ENCODE data around the gene SLC48A1. TPM values are rescaled to one million over a fixed set of nuclear protein-coding genes. Genes with fewer than 3 reads are reported as not detected.

SLC48A1 gene
- total RNA-seq, 1 experiment from 2014 or later = 37.5 TPM

DNA sequence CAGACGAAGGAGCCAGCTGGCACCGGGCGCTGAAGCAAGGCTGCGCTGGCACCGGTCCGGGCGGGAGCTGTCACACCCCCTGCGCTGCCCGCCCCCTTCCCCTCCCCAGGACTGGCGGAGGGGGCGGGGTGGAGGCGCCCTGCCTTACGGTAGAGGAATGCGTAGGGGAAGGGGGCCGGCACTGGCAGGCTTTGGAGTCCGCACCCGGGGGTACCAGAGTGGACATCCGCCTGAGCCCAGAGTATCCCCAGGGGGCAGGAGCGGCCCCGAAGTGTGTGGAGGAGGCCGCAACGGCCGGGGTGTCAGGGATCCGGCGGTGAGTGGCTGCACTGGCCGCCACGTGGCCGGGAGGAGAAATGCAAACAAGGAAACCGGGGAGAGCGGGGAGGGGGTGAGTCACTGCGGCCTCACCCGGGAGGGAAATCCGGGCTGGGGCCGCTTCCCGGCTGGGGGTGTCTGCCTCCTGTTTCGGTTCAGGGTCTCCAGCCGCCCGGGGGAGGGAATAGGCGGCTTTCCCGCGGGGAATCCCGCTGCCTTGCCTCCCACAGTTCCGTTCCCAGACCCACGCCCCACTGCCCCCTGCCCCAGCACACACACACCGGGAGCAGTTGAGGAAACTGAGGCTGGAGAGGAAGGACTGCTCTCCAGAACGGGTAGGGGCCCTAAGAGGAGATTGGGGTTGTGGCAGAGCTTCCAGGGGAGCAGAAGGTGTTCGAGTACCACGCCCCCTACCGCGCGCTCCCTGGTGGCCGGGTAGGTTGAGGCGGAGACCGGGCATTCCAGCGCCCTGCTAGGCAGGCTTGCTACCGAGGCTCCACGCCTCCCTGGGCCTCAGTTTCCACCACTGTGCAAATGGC, 14.0 kb upstream of the SLC48A1 start, which contains the start of gene RAPGEF3:
Gene RAPGEF3, minus strand, starts transcription at position 47 of the 857 bp plus-strand sequence. CDS start 324 bp downstream, outside the sequence.
- Mint-ChIP-seq H3K27ac (ENCODE audit: unreplicated experiment) (peak within 1 kb of the TSS; percentile 56), H3K9me3 (ENCODE audit: unreplicated experiment) (no peaks in the 10 kb centered on the region), H3K4me1 (ENCODE audit: low read depth, unreplicated experiment) (peaks cover 10% of the 10 kb centered on the region), H3K36me3 (ENCODE audit: insufficient read depth, unreplicated experiment) (no peaks in the 10 kb centered on the region), H3K27me3 (ENCODE audit: insufficient read depth, unreplicated experiment) (no peaks in the 10 kb centered on the region), H3K4me3 (ENCODE audit: unreplicated experiment) (peak within 1 kb of the TSS; percentile 80)
- Histone ChIP-seq H3K9me3 (no peaks in the 10 kb centered on the region), H3K36me3 (ENCODE audit: control insufficient read depth, insufficient read depth, low read length) (no peaks in the 10 kb centered on the region), H3K27me3 (replicated peaks; ENCODE audit: control insufficient read depth, insufficient read depth, low read length) (no peaks in the 10 kb centered on the region), H3K4me1 (peaks cover 18% of the 10 kb centered on the region), H3K4me3 (ENCODE audit: low read depth, low read length) (peak within 1 kb of the TSS; percentile 52)
- intact Hi-C loops (cut with micrococcal nuclease; ENCODE audit: unreplicated experiment) = loop anchor here (1.0 to 2.0 kb wide), 4 partner anchors 9 to 44 kb away; partner anchors contain the start of gene SLC48A1
- peak; percentile 82 to 85 for TF ChIP-seq CTCF (IDR thresholded peaks at IDR 0.05; ENCODE audit: insufficient read depth in 1 of 2, low read depth in 1 of 2, low read length in 1 of 2, severe bottlenecking in 1 of 2, unreplicated experiment in 1 of 2)
- ChIA-PET POLR2A (interaction anchor here (0.5 to 0.8 kb wide), 2 partner anchors 9 to 62 kb away, joined by 3 to 8 read pairs; no protein-coding TSS in a partner anchor), CTCF (interaction anchor here (0.6 to 3.9 kb wide), 12 partner anchors 9 to 107 kb away, joined by 3 to 55 read pairs (median 5); partner anchors contain the start of gene SLC48A1)
- peak; percentile 85 to 90 for DNase-seq
- TSS peak; percentile 50 for BruUV-seq (replicated peaks)

GRCh38 chr12:47762850-47763465, 10.1 kb upstream of the SLC48A1 start:
- no TSS peak for BruUV-seq (replicated peaks)
- POLR2A ChIA-PET = no interaction called here
- intact Hi-C loops (cut with micrococcal nuclease; ENCODE audit: unreplicated experiment) = no loop called here
- Histone ChIP-seq H3K4me3 (ENCODE audit: low read depth, low read length) (no peak overlapping the region), H3K27me3 (replicated peaks; ENCODE audit: control insufficient read depth, insufficient read depth, low read length) (no peaks in the 10 kb centered on the region), H3K9me3 (no peaks in the 10 kb centered on the region), H3K36me3 (ENCODE audit: control insufficient read depth, insufficient read depth, low read length) (no peaks in the 10 kb centered on the region), H3K4me1 (peaks cover 23% of the 10 kb centered on the region)
- H3K36me3 Mint-ChIP-seq (ENCODE audit: insufficient read depth, unreplicated experiment) = no peaks in the 10 kb centered on the region
- no peak overlapping the region for H3K4me3 Mint-ChIP-seq (ENCODE audit: unreplicated experiment)
- H3K27ac Mint-ChIP-seq (ENCODE audit: unreplicated experiment) = no peak overlapping the region
- no peaks in the 10 kb centered on the region for H3K27me3 Mint-ChIP-seq (ENCODE audit: insufficient read depth, unreplicated experiment)
- H3K4me1 Mint-ChIP-seq (ENCODE audit: low read depth, unreplicated experiment) = no peaks in the 10 kb centered on the region
- no peaks in the 10 kb centered on the region for H3K9me3 Mint-ChIP-seq (ENCODE audit: unreplicated experiment)
- CTCF ChIA-PET = interaction anchor here (1.2 kb wide), 1 partner anchor 27 kb away, joined by 3 read pairs; no protein-coding TSS in a partner anchor
- TF ChIP-seq CTCF (IDR thresholded peaks at IDR 0.05; ENCODE audit: insufficient read depth in 1 of 2, low read depth in 1 of 2, low read length in 1 of 2, severe bottlenecking in 1 of 2, unreplicated experiment in 1 of 2) = no peak
- DNase-seq = no peak

All from Caco-2 (cell line).